Pancreas (tissue), 10 donors: ENCODE measurements around the gene MARVELD2. TPM values are rescaled to one million over a fixed set of nuclear protein-coding genes. Genes with fewer than 3 reads are reported as not detected.

Experiments
- ATAC-seq, 4 donors: fragments of 200-7000 bp; cut with Tn5 transposase; one replicate each; pipeline versions ENCODE4 v1.8.0 to v1.9.1; 2020; ENCODE audit warnings: mild to moderate bottlenecking in 4 of 4, moderate library complexity in 4 of 4
- DNase-seq, 6 donors: peaks; one replicate each; pipeline ENCODE4 v3.0.0-alpha.2; 2020
- FAIRE-seq: peaks from 2 replicates; lab custom pipeline; 2012; peaks lifted over from hg19 to GRCh38; lab: Jason Lieb, UNC
- H3K27ac ChIP-seq, 4 donors: fragments of 200-600 bp; sonication (generic); 1 replicate in 3 of 4; 2 replicates in 1 of 4; pipeline versions ENCODE4 v1.5.0 to v1.8.0; 2020
- H3K27me3 ChIP-seq, 4 donors: fragments of 200-600 bp; one replicate each; pipeline ENCODE4 v1.8.0; 2021
- H3K36me3 ChIP-seq, 3 donors: fragments of 200-600 bp; sonication (generic) in 1 of 3; one replicate each; pipeline versions ENCODE4 v1.5.0 to v1.8.0; 2020 to 2021
- H3K4me1 ChIP-seq, 3 donors: fragments of 200-600 bp; one replicate each; pipeline ENCODE4 v1.8.0; 2021
- H3K4me3 ChIP-seq, 4 donors: fragments of 200-600 bp; sonication (generic) in 2 of 4; one replicate each; pipeline versions ENCODE4 v1.5.0 to v1.8.0; 2020 to 2021
- H3K9me3 ChIP-seq, 4 donors: fragments of 200-600 bp; one replicate each; pipeline ENCODE4 v1.8.0; 2021
- WGBS, 2 donors: extraction: QIAGEN DNeasy Blood & Tissue Kit; methylation state at CpG; one replicate each; pipeline ENCODE4 v1.1.7; 2013; 5-methylcytosine and 5-hydroxymethylcytosine counted together
- intact Hi-C, 3 donors: fragments of 100-400 bp; cut with DNase I; formaldehyde crosslinking; loops; one replicate each; pipeline versions ENCODE4 v1.11.1 to v1.14.2; 2022
- polyA plus RNA-seq, 2 donors: library from polyadenylated mRNA; stranded (reverse); fragments of 200-250 nt; gene quantifications; one replicate each; pipeline ENCODE4 v1.2.3, GENCODE V29; 2013
- total RNA-seq, 6 donors: library from RNA; stranded (reverse); fragmentation: NEBNext Ultra II Directional in 4 of 6; extraction: Animal tissue kit (Norgen Biotek cat#: 25700) in 4 of 6; gene quantifications; one replicate each; pipeline versions ENCODE4 v1.2.1 to v1.2.4, GENCODE V29; 2021 to 2023
- TF ChIP-seq, protein P1 (sequence below), 4 donors: fragments of 200-600 bp; sonication (generic) in 3 of 4; IDR thresholded peaks; one replicate each; pipeline versions ENCODE4 v1.5.0 to v1.8.0; 2021; ENCODE audit warnings: antibody characterized with exemption in 4 of 4
- donor health status: healthy with polysubstance abuse.
- donor health status: DM: no; HTN: no; CAD: no; lungs with moderate emphysema.
- donor health status: DM: no; HTN: no; CAD: no.
- donor health status: control.
- donor health status: control.
- donor health status: Bipolar disorder and iron deficiency.
- donor health status: DM: yes; HTN: yes; CAD: no.
- donor health status: DM: no; HTN: no; CAD: no.
- donor health status: DM: no; HTN: no; CAD: no.
- donor health status: DM: yes; HTN: yes; CAD: no.

Gene MARVELD2
- total and polyA plus RNA-seq, 8 donors = 4.0 to 34.7 (median 17.4) TPM

DNA sequence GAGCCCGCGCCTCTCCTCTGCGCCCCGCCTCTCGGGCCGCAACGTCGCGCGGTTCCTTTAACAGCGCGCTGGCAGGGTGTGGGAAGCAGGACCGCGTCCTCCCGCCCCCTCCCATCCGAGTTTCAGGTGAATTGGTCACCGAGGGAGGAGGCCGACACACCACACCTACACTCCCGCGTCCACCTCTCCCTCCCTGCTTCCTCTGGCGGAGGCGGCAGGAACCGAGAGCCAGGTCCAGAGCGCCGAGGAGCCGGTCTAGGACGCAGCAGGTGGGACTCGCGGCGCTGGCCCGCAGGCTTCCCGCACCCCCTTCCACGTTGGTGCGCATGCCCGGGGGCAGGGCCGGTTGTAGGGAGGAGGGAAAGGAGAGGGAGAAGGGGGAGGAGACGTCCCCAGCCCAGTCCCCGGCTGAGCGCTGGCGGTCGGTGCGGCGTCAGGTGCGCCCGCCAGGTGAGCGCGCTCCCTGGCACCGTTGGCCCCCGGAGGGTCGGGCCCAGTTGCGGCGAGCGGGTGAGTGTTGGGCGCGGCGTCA is 77.5 kb downstream of the MARVELD2 start, which contains the start of gene OCLN:
Gene OCLN, plus strand, starts transcription at position 400 of the 532 bp plus-strand sequence. CDS start 11,455 bp downstream, outside the sequence.
- ATAC-seq (peak; percentile 82 to 91 (median 90)), DNase-seq (peak; percentile 89 to 97 (median 92)), FAIRE-seq (no peak)
- H3K4me3 ChIP-seq = peak within 1 kb of the TSS; percentile 52 to 85 (median 66)
- 0 to 1% methylated on average over 44 to 56 of the region's 56 CpGs for WGBS, 2 donors
- H3K4me1 ChIP-seq = peaks cover 19 to 40% (median 25%) of the 10 kb centered on the region in 3 donors
- intact Hi-C loops = no loop called here
- no peaks in the 10 kb centered on the region for H3K27me3 ChIP-seq
- H3K27ac ChIP-seq = peak within 1 kb of the TSS; percentile 84 to 100 (median 99)
- H3K36me3 ChIP-seq = no peaks in the 10 kb centered on the region
- TF ChIP-seq, protein P1, sequence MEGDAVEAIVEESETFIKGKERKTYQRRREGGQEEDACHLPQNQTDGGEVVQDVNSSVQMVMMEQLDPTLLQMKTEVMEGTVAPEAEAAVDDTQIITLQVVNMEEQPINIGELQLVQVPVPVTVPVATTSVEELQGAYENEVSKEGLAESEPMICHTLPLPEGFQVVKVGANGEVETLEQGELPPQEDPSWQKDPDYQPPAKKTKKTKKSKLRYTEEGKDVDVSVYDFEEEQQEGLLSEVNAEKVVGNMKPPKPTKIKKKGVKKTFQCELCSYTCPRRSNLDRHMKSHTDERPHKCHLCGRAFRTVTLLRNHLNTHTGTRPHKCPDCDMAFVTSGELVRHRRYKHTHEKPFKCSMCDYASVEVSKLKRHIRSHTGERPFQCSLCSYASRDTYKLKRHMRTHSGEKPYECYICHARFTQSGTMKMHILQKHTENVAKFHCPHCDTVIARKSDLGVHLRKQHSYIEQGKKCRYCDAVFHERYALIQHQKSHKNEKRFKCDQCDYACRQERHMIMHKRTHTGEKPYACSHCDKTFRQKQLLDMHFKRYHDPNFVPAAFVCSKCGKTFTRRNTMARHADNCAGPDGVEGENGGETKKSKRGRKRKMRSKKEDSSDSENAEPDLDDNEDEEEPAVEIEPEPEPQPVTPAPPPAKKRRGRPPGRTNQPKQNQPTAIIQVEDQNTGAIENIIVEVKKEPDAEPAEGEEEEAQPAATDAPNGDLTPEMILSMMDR (IDR thresholded peaks at IDR 0.05) = no peak
- no peaks in the 10 kb centered on the region for H3K9me3 ChIP-seq

DNA sequence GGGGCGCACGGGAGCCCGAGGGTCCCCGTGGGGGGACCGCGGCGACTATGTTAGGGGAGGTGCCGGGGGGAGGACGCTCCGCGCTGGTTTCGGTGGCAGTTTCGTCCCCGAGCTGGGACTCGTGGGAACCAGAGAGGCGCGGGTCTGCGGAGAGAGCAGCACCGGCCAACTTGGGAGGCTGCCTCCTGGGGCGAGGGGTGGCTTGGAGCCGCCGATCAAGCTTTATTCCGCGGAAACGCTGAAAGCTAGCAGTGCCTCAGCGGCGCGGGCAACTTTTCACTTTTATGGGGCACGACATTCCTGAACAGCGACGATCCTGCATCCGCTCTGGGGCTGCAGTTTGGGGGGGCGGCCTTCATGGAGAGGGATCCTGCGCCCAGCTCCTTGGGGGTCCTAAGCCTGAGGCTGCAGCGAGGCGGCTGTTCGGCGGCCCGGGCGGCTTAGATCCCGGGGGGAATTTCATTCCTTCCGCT is 78.0 kb downstream of the MARVELD2 start:
- ATAC-seq (peak; percentile 28 to 58 (median 52)), DNase-seq (peak in 1 of 6 donors; percentile 87), FAIRE-seq (no peak)
- H3K9me3 ChIP-seq = no peaks in the 10 kb centered on the region
- H3K36me3 ChIP-seq = no peaks in the 10 kb centered on the region
- peak overlapping the region; percentile 52 to 85 (median 66) for H3K4me3 ChIP-seq
- H3K27me3 ChIP-seq = no peaks in the 10 kb centered on the region
- H3K4me1 ChIP-seq = peaks cover 19 to 40% (median 27%) of the 10 kb centered on the region in 3 donors
- intact Hi-C loops = no loop called here
- 0 to 1% methylated on average over 30 to 42 of the region's 42 CpGs for WGBS, 2 donors
- H3K27ac ChIP-seq = peak overlapping the region; percentile 84 to 100 (median 99)
- TF ChIP-seq, protein P1 (IDR thresholded peaks at IDR 0.05) = no peak

- Histone ChIP-seq H3K27me3 (no peaks in the 10 kb centered on the region), H3K4me3 (peak overlapping the region; percentile 52 to 85 (median 66)), H3K36me3 (no peaks in the 10 kb centered on the region), H3K27ac (peak overlapping the region; percentile 84 to 100 (median 99)), H3K4me1 (peaks cover 19 to 39% (median 30%) of the 10 kb centered on the region in 3 donors), H3K9me3 (no peaks in the 10 kb centered on the region)
- WGBS, 2 donors = 1% methylated on average over 62 of the region's 62 CpGs
- ATAC-seq (peak; percentile 28 to 54 (median 44)), DNase-seq (peak; percentile 52 to 80 (median 68)), FAIRE-seq (no peak)
- TF ChIP-seq, protein P1 (IDR thresholded peaks at IDR 0.05) = no peak
- intact Hi-C loops = no loop called here
Observed at GRCh38 chr5:69493396-69494133, 78.6 kb downstream of the MARVELD2 start.

Other genes with a start within 250 kb of the MARVELD2 start
- 1 to 10 TPM; 1.4 to 3.3 (median 3.2) TPM for gene CCNB1, start 248.0 kb upstream of the MARVELD2 start, total RNA-seq
- gene CCNB1, start 248.0 kb upstream of the MARVELD2 start, polyA plus RNA-seq = 1 to 10 TPM; 1.3 to 2.3 TPM
- gene CENPH, start 225.5 kb upstream of the MARVELD2 start, total RNA-seq = 1 to 10 TPM in 3 of 6 donors, under 1 TPM in 3; 0.28 to 1.2 (median 0.99) TPM
- gene CENPH, start 225.5 kb upstream of the MARVELD2 start, polyA plus RNA-seq = 1 to 10 TPM in 1 of 2 donors, under 1 TPM in 1; 0.95 to 1.4 TPM
- gene CDK7, start 180.2 kb upstream of the MARVELD2 start, total RNA-seq = 10 to 100 TPM in 3 of 6 donors, 1 to 10 TPM in 3; 6.2 to 13.6 (median 10.2) TPM
- gene CDK7, start 180.2 kb upstream of the MARVELD2 start, polyA plus RNA-seq = 10 to 100 TPM in 1 of 2 donors, 1 to 10 TPM in 1; 8.9 to 11.4 TPM
- gene CCDC125, start 82.3 kb upstream of the MARVELD2 start, total RNA-seq = 10 to 100 TPM in 1 of 6 donors, 1 to 10 TPM in 5; 4.2 to 10.9 (median 6.3) TPM
- 1 to 10 TPM; 3.2 to 3.4 TPM for gene CCDC125, start 82.3 kb upstream of the MARVELD2 start, polyA plus RNA-seq
- gene AK6, start 45.6 kb upstream of the MARVELD2 start, total RNA-seq = 10 to 100 TPM in 4 of 6 donors, 1 to 10 TPM in 2; 8.4 to 16.3 (median 13.0) TPM
- 10 to 100 TPM; 27.3 to 28.5 TPM for gene AK6, start 45.6 kb upstream of the MARVELD2 start, polyA plus RNA-seq
- gene TAF9, start 45.6 kb upstream of the MARVELD2 start, total RNA-seq = 10 to 100 TPM; 15.6 to 28.9 (median 24.0) TPM
- 10 to 100 TPM; 25.2 to 34.8 TPM for gene TAF9, start 45.6 kb upstream of the MARVELD2 start, polyA plus RNA-seq
- gene RAD17, start 45.3 kb upstream of the MARVELD2 start, total RNA-seq = 10 to 100 TPM in 5 of 6 donors, 1 to 10 TPM in 1; 8.0 to 15.3 (median 11.3) TPM
- gene RAD17, start 45.3 kb upstream of the MARVELD2 start, polyA plus RNA-seq = 10 to 100 TPM in 1 of 2 donors, 1 to 10 TPM in 1; 9.5 to 16.8 TPM
- 100 to 1,000 TPM in 1 of 6 donors, 10 to 100 TPM in 5; 38.5 to 107 (median 44.7) TPM for gene OCLN, start 77.7 kb downstream of the MARVELD2 start, total RNA-seq
- 10 to 100 TPM; 10.9 to 12.9 TPM for gene OCLN, start 77.7 kb downstream of the MARVELD2 start, polyA plus RNA-seq
- 10 to 100 TPM in 5 of 6 donors, 1 to 10 TPM in 1; 9.4 to 15.6 (median 13.4) TPM for gene GTF2H2C, start 145.1 kb downstream of the MARVELD2 start, total RNA-seq
- 10 to 100 TPM; 13.3 TPM for gene GTF2H2C, start 145.1 kb downstream of the MARVELD2 start, polyA plus RNA-seq